IPS-NIHi7 (cell line): ENCODE measurements around the gene MRPS14.
"Not testable (repeated sequence)": the region's sequence is repeated elsewhere in the genome, so short reads cannot be mapped to it uniquely, and the experiment has no call there.

Experiments
- DNase-seq: peaks from one replicate; pipeline ENCODE4 v3.0.0; 2012; ENCODE audit warnings: mixed read lengths; ENCODE audit errors: extremely low spot score

The MRPS14 gene

GRCh38 chr1:175023043-175023921, at the start of gene MRPS14:
Gene MRPS14 (minus strand): TSS chr1:175023425. CDS start chr1:175023408, 17 bp downstream.
- peak; percentile 97 for DNase-seq

- DNase-seq = peak; percentile 58
Observed at GRCh38 chr1:175072099-175072951, 49.1 kb upstream of the MRPS14 start.

- DNase-seq = no peak
Observed at GRCh38 chr1:175071276-175071943, 48.2 kb upstream of the MRPS14 start.

GRCh38 chr1:175070818-175071217, 47.6 kb upstream of the MRPS14 start:
- no peak for DNase-seq

- no peak for DNase-seq
Observed at GRCh38 chr1:175067362-175068106, 44.3 kb upstream of the MRPS14 start, which contains the start of gene TNN. Gene TNN (plus strand): TSS chr1:175067833. CDS start chr1:175077419, 9,586 bp downstream.

- DNase-seq = no peak
Observed at GRCh38 chr1:175062858-175063257, 39.6 kb upstream of the MRPS14 start.

GRCh38 chr1:175062339-175062738, 39.1 kb upstream of the MRPS14 start:
- no peak for DNase-seq

- DNase-seq = no peak
Observed at GRCh38 chr1:175054736-175055135, 31.5 kb upstream of the MRPS14 start.

- no peak for DNase-seq
Observed at GRCh38 chr1:175050992-175051391, 27.8 kb upstream of the MRPS14 start.

GRCh38 chr1:175045519-175045918, 22.3 kb upstream of the MRPS14 start:
- DNase-seq = no peak

GRCh38 chr1:175045097-175045496, 21.9 kb upstream of the MRPS14 start:
- DNase-seq = no peak

GRCh38 chr1:175044591-175044990, 21.4 kb upstream of the MRPS14 start:
- DNase-seq = not testable (repeated sequence)

GRCh38 chr1:175043824-175044223, 20.6 kb upstream of the MRPS14 start:
- DNase-seq = no peak

- no peak for DNase-seq
Observed at GRCh38 chr1:175042650-175043049, 19.4 kb upstream of the MRPS14 start.

GRCh38 chr1:175040324-175040879, 17.2 kb upstream of the MRPS14 start:
- DNase-seq = no peak

- DNase-seq = no peak
Observed at GRCh38 chr1:175037416-175037815, 14.2 kb upstream of the MRPS14 start.

- DNase-seq = no peak
Observed at GRCh38 chr1:175036476-175036875, 13.3 kb upstream of the MRPS14 start.

GRCh38 chr1:175035865-175036264, 12.6 kb upstream of the MRPS14 start:
- DNase-seq = no peak

GRCh38 chr1:175034775-175035174, 11.6 kb upstream of the MRPS14 start:
- DNase-seq = no peak

GRCh38 chr1:175033953-175034352, 10.7 kb upstream of the MRPS14 start:
- DNase-seq = no peak

GRCh38 chr1:175024773-175025172, 1.5 kb upstream of the MRPS14 start:
- no peak for DNase-seq
